ENCODE data around the gene FAF1. TPM values are rescaled to one million over a fixed set of nuclear protein-coding genes. Genes with fewer than 3 reads are reported as not detected.

Gene FAF1
- total and polyA plus RNA-seq, 2 donors (not counting 3 experiments of a cell fraction or from before 2014, with no cell fraction given): 9.0 to 57.6 TPM

- no peak overlapping the region for H3K27ac ChIP-seq (ENCODE audit: insufficient read depth, low read depth, low read length)
- H3K4me2 ChIP-seq (ENCODE audit: insufficient read depth, low read length): no peak overlapping the region
- H4K20me1 ChIP-seq (replicated peaks; ENCODE audit: control insufficient read depth, extremely low read depth, insufficient read depth, low read length): no peaks in the 10 kb centered on the region
- CTCF ChIA-PET: no interaction called here
- dilution Hi-C loops (cut with MboI; ENCODE audit: extremely low pct_ligation_motif_present, low sequenced_read_pairs) (no loop called here), intact Hi-C loops (cut with micrococcal nuclease) (no loop called here)
- H3K4me3 ChIP-seq (replicated peaks in 1 of 3; ENCODE audit: insufficient read depth in 1 of 3, low read depth in 1 of 3, low read length in 3 of 3): no peak overlapping the region
- BruUV-seq (replicated peaks): no TSS peak
- H2AFZ ChIP-seq (ENCODE audit: low read depth, low read length): no peak overlapping the region
- no peak for FAIRE-seq
- no peak overlapping the region for H3K9ac ChIP-seq (replicated peaks; ENCODE audit: extremely low read depth, insufficient read depth, low read length)
- DNase-seq (ENCODE audit: low read depth, low spot score): no peak
- H3K9me1 ChIP-seq (replicated peaks; ENCODE audit: control insufficient read depth, extremely low read depth, insufficient read depth, low read length): no peaks in the 10 kb centered on the region
- no peaks in the 10 kb centered on the region for H3K9me3 ChIP-seq (replicated peaks; ENCODE audit: control insufficient read depth, insufficient read depth, low read length)
- H3K79me2 ChIP-seq (ENCODE audit: control insufficient read depth, insufficient read depth, low read length): peaks cover 46% of the 10 kb centered on the region
- TF ChIP-seq GATA2 (IDR thresholded peaks at IDR 0.05; ENCODE audit: insufficient read depth, insufficient read length, low read depth, low read length) (no peak), POLR2A (IDR thresholded peaks at IDR 0.05; ENCODE audit: low read depth, low read length) (no peak), CTCF (IDR thresholded peaks at IDR 0.05; ENCODE audit: extremely low read depth in 1 of 2, insufficient read depth in 1 of 2, low read depth in 1 of 2, low read length in 2 of 2) (no peak), JUN (IDR thresholded peaks at IDR 0.05; ENCODE audit: borderline replicate concordance, insufficient read depth, insufficient read length, low read depth) (no peak), MAX (IDR thresholded peaks at IDR 0.05; ENCODE audit: insufficient read depth, insufficient read length) (no peak), FOS (IDR thresholded peaks at IDR 0.05; ENCODE audit: borderline replicate concordance, insufficient read depth, low read length) (no peak), EZH2 (IDR thresholded peaks at IDR 0.05; ENCODE audit: borderline replicate concordance, low read depth, low read length, severe bottlenecking) (no peak), MYC (IDR thresholded peaks at IDR 0.05; ENCODE audit: low read depth, low read length) (no peak), POLR2AphosphoS5 (IDR thresholded peaks at IDR 0.05; ENCODE audit: insufficient read depth, low read depth, low read length) (no peak)
- POLR2A ChIA-PET: no interaction called here
- peaks cover 7% of the 10 kb centered on the region for H3K4me1 ChIP-seq (ENCODE audit: control insufficient read depth, extremely low read depth, insufficient read depth, low read length)
- no peaks in the 10 kb centered on the region for H3K36me3 ChIP-seq (ENCODE audit: control insufficient read depth in 2 of 2, extremely low read depth in 1 of 2, insufficient read depth in 2 of 2, low read length in 2 of 2)
- no peaks in the 10 kb centered on the region for H3K27me3 ChIP-seq (ENCODE audit: control insufficient read depth in 2 of 2, insufficient read depth in 2 of 2, low read length in 2 of 2)
Measured at GRCh38 chr1:50860702-50861101, 99.4 kb downstream of the FAF1 start.
